Measurements from ENCODE around the gene CNDP2.

- no peak for TF ChIP-seq CTCF (IDR thresholded peaks at IDR 0.05)
- TF ChIP-seq POLR2A (IDR thresholded peaks at IDR 0.05), result no peak
- no peak for TF ChIP-seq POLR2AphosphoS5 (IDR thresholded peaks at IDR 0.05; ENCODE audit: insufficient read depth in 1 of 2, low read depth in 1 of 2)
These were observed 7.3 kb upstream of the CNDP2 start for GRCh38 chr18:74488864-74489263.

All from vagina (tissue), 2 donors.